Stimulated activated CD4-positive, alpha-beta T cell treated with anti-CD3 and anti-CD28 coated beads, TNF-alpha, amount 100 ng/mL, for 48 hours (primary cell): Measurements from ENCODE around the gene C4B.
"Not testable (repeated sequence)": the region's sequence is repeated elsewhere in the genome, so short reads cannot be mapped to it uniquely, and the experiment has no call there.

Experiments
- DNase-seq, 3 donors: peaks; one replicate each; pipeline ENCODE4 v3.0.0-alpha.2; 2020; ENCODE audit warnings: low read depth in 3 of 3

Gene C4B

DNA sequence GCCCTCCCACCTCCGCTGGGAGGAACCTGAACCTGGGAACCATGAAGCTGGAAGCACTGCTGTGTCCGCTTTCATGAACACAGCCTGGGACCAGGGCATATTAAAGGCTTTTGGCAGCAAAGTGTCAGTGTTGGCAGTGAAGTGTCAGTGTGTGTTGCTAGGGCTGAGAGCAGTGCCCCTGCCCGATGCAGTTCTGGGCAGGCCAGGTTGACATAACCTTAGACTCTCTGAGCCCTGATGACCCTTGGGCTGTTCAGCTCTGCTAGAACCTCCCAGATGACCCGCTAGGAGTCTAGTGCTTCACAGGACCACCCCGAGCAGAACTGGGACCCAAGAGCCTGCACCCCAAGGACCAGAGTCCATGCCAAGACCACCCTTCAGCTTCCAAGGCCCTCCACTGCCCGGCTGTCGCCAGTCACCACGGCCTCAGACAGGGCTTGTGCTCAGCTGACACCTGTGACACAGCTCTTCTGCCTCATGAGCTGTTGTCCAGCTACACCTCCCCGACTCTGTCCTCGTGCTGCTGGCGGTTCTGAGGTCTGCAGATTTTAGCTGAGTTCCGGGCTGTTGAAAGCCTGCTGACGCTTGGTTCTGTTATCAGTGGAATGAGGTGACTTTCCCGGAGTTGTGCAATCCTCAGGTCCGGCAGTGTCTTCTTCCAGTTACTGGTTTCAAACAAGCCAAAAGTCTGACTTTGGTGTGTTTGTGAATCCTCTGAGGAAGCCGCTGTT is 20.9 kb downstream of the C4B start:
- DNase-seq, result not testable (repeated sequence)

- DNase-seq, result not testable (repeated sequence)
Observed at GRCh38 chr6:32037136-32037535, 22.5 kb downstream of the C4B start.

GRCh38 chr6:32037598-32038524 is 23.3 kb downstream of the C4B start, which contains the start of gene CYP21A2:
CYP21A2 (plus strand) TSS chr6:32038415; CDS start chr6:32038423, 8 bp downstream.
- DNase-seq, result not testable (repeated sequence)

DNA sequence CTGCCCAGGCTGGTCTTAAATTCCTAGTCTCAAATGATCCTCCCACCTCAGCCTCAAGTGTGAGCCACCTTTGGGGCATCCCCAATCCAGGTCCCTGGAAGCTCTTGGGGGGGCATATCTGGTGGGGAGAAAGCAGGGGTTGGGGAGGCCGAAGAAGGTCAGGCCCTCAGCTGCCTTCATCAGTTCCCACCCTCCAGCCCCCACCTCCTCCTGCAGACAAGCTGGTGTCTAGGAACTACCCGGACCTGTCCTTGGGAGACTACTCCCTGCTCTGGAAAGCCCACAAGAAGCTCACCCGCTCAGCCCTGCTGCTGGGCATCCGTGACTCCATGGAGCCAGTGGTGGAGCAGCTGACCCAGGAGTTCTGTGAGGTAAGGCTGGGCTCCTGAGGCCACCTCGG is 24.3 kb downstream of the C4B start:
- not testable (repeated sequence) for DNase-seq

- DNase-seq, result not testable (repeated sequence)
Observed at GRCh38 chr6:32039321-32040274, 25.0 kb downstream of the C4B start.

GRCh38 chr6:32040299-32041049 is 25.9 kb downstream of the C4B start:
- DNase-seq, result not testable (repeated sequence)

- not testable (repeated sequence) for DNase-seq
Observed at GRCh38 chr6:32041050-32041321, 26.4 kb downstream of the C4B start.

DNA sequence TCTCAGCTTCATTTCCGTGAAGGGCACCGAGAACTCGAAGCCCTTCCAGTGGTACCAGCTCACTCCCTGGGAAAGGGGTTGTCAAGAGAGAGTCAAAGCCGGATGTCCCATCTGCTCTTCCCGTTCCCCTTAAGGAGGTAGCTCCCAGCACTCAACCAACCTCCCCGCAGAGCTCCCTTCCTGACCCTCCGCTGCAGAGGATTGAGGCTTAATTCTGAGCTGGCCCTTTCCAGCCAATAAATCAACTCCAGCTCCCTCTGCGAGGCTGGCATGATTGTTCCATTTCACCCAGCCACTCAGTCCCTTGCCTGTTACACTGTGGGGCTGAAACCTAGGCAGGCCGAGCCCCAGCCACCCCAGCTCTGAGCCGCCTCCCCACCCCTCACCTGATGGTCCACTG is 26.8 kb downstream of the C4B start:
- DNase-seq, result not testable (repeated sequence)

DNA sequence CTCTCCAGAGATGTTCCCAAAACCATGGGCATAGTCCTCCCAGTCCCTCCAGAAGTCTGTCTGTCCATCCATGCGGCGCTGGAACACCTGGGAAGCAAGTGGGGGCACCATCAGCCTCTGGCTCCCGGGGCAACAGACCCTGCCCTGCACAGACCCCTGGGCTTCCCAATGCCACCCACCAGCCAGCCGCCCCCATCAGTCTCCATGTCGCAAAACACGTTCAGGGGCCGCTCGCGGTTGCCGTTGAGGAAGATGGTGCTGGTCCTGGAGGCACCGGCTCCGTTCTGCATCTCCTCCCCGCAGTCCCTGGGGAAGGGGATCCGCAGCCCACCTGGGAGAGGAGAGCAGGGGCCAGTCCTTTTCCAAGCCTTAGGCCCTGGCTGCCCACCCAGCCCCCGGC is 27.7 kb downstream of the C4B start:
- DNase-seq, result not testable (repeated sequence)

- not testable (repeated sequence) for DNase-seq
Observed at GRCh38 chr6:32043589-32044380, 29.2 kb downstream of the C4B start.

DNA sequence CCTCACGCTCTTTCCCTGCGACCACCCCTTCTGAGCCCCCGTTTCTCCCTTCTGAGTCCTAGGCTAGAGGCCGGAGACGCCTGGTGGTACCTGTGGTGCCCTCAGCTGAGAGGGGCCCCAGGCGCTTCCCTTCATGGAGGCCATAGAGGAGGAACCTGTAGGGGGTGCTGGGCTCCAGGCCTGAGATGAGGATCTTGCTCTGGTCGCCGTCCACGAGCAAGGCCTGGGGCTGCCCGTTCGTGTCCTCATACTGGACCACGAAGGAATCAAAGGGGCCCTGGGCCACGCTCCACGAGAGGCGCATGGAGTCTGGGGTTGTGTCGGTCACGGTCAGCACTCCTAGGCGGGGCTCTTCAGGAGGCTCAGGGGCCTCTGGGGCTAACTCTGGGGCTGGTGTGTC is 30.3 kb downstream of the C4B start:
- DNase-seq, result not testable (repeated sequence)

GRCh38 chr6:32045811-32046449 is 31.3 kb downstream of the C4B start:
- no peak for DNase-seq

GRCh38 chr6:32046450-32047083 is 32.0 kb downstream of the C4B start:
- no peak for DNase-seq

- DNase-seq, result no peak
Observed at GRCh38 chr6:32047084-32047478, 32.5 kb downstream of the C4B start.

GRCh38 chr6:32047539-32047854 is 32.9 kb downstream of the C4B start:
- DNase-seq, result no peak

DNA sequence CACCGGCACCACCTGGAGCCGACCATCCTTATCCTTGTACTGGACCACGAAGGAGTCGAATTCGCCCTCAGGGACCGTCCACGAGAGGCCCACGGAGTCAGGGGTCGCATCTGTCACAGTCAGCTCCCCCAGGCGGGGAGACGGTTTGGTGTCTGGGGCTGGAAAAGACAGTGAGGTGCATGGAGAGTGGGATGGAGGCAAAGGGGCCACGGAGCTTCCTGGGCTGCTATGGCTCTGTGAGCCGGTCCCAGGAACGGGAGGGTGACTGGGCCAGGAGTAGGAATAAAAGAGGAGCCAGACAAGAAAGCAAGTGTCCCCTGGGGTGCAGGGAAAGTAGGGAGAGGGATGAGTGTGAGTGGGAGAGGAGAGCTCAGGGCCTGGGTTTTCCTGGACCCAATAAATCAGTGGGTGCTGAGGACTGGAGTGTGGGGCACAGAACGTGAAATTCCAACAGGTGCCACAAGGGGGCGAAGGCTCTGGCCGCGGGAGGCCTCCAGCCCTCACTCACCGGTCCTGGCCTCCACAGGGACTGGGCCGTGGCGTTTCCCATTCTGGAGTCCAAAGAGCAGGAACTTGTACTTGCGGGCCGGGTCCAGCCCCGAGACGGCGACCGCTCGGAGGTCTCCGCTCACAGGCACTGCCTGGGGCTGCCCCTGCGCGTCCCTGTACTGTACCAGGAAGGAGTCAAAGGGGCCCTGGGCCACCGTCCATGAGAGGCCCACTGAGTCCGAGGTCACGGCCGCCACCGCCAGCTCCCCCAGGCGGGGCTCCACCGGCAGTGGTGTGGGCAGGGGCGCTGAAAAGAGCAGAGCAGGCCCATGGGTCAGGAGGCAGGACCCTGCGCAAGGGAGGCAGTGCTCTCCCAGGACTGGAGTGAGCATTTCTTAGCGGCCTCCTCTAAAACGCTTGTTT is 33.5 kb downstream of the C4B start:
- DNase-seq, result peak; percentile 29 to 65 (median 46)

- not testable (repeated sequence) for DNase-seq
Observed at GRCh38 chr6:32049149-32049548, 34.6 kb downstream of the C4B start.

DNA sequence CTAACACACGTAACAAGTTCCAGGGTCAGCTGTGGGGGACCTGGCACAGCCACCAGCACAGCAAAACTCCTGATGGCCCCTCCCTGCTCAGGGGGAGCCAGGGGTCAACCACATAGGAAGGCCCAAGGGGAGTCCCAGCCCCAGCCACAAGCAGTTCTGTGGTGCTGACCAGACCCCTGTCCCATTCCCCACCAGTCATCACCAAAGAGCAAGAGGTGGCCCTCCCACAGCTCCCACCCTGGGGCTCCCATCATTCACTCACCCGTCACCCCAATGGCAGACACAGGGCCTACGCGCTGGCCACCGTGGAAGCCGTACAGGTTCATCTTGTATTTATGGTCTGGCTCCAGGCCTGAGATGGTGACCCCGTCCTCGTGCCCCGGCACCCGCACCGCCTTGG is 35.1 kb downstream of the C4B start:
- not testable (repeated sequence) for DNase-seq
